ENCODE measurements around the gene SNAP47.
"Not testable (repeated sequence)": the region's sequence is repeated elsewhere in the genome, so short reads cannot be mapped to it uniquely, and the experiment has no call there.

SNAP47 gene

GRCh38 chr1:227734856-227735538 lies at the start of gene SNAP47, which contains the start of gene JMJD4:
Gene SNAP47 (plus strand): TSS chr1:227735435. CDS start chr1:227747737, 12,302 bp downstream.
Gene JMJD4 (minus strand): TSS chr1:227735302. CDS start chr1:227735273, 29 bp downstream.
- peak; percentile 96 for DNase-seq

GRCh38 chr1:227685807-227686206 lies 49.4 kb upstream of the SNAP47 start:
- no peak for DNase-seq

DNA sequence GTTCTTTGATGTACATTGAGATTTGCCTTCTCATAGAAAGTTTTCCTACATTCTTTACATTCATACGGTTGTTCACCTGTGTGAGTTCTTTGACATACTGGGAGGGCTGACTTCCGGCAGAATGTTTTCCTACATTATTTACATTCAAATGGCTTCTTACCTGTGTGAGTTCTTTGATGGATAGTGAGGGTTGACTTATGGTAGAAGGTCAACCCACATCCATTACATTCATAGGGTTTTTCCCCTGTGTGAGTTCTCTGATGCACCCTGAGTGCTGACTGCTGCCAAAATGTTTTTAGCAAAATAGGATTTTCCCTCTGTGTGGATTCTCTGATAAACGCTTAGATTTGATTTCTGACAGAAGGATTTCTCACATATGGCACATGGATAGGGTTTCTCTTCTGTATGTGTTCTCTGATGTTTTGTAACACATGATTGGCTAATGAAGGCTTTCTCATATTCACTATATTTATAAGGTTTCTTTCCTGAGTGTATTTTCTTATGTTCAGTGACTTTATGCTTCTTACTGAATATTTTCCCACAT lies 37.8 kb upstream of the SNAP47 start:
- DNase-seq, result no peak

DNA sequence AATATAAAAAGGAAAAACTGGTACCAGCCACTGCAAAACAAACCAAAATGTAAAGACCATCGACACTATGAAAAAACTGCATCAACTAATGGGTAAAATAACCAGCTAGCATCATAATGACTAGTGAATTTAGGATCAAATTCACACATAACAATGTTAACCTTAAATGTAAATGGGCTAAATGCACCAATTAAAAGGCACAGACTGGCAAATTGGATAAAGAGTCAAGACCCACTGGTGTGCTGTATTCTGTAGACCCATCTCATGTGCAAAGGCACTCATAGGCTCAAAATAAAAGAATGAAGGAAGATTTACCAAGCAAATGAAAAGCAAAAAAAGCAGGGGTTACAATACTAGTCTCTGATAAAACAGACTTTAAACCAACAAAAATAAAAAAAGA lies 33.6 kb upstream of the SNAP47 start:
- not testable (repeated sequence) for DNase-seq

DNA sequence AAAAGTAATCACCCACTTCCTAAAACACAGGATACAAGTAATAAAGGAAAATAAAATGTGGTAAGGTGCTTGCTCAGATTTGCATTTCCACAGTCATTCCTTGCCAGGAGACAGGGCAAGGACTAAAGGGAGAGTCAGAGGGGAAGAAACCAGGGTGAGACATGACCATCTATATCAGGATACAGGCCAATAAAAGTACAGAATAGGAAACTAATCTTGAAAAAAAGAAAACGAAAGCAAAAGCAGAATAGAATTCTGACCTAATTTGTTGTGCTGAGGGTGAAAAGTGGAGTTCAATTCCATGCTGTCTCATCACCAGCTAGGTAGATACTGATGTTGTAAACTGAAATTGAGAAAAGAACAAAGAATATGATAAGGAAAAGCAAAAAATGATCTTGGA lies 27.4 kb upstream of the SNAP47 start:
- DNase-seq, result no peak

GRCh38 chr1:227709451-227709850 lies 25.8 kb upstream of the SNAP47 start:
- no peak for DNase-seq

DNA sequence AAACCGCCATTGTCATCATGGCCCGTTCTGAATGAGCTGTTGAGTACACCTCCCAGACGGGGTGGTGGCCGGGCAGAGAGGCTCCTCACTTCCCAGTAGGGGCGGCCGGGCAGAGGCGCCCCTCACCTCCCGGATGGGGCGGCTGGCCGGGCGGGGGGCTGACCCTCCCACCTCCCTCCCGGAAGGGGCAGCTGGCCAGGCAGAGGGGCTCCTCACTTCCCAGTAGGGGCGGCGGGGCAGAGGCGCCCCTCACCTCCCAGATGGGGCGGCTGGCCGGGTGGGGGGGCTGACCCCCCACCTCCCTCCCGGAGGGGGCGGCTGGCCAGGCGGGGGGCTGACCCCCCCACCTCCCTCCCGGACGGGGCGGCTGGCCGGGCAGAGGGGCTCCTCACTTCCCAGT lies 24.8 kb upstream of the SNAP47 start:
- DNase-seq, result not testable (repeated sequence)

DNA sequence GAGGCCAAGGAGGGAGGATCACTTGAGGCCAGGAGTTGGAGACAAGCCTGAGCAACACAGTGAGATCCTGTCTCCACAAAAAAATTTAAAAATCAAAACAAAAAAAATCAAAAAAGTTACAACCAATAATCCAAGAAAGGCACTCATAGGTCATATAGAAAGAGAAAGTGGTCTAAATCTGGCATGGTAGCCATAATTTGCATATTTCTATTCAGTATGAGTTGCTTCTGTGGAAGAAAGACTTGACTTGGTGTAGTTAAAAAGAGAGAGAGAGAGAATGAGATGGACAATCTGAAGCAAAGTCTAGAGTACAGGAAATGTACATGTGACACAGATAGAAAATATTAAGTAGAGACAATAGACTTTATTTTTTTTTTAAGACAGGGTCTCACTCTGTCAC lies 22.6 kb upstream of the SNAP47 start:
- DNase-seq, result no peak

DNA sequence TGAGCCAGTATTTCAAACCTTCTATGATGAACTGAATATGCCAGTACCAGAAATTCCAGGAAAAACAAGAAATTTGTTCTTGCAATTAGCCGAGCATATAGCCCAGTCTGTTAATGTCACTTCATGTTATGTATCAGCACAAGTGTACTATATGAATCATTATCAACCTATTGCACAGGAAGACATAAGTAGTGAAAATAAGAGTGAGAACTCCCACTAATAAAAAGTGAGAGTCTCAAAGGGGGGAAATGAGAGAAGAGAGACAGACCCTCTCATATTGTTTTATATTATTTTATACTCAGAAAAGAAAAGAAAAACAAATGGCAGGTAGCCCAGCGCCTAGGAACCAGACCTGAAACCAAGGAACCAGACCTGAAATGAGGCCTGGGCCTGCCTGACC lies 16.3 kb upstream of the SNAP47 start:
- DNase-seq, result no peak

DNA sequence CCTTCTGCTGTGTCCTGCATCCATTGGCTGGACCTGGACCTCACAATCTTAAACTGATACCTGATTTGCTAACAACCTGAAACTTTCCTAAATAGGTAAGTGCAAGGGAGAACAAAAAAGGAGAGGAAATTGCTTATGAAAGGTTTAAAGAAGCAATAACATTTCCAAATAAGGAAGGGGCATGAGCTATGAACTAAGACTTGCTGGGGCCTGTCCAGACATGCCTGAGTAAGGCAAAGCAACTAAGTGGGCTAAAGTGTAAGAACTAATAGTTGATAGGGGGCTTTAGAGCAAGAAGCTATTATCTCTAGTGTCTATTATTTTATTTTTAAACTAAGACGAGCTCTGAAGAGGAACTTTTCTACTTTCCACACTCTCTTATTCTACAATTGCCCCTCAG lies 11.8 kb upstream of the SNAP47 start:
- no peak for DNase-seq

- no peak for DNase-seq
Measured at GRCh38 chr1:227725046-227725445, 10.2 kb upstream of the SNAP47 start.

DNA sequence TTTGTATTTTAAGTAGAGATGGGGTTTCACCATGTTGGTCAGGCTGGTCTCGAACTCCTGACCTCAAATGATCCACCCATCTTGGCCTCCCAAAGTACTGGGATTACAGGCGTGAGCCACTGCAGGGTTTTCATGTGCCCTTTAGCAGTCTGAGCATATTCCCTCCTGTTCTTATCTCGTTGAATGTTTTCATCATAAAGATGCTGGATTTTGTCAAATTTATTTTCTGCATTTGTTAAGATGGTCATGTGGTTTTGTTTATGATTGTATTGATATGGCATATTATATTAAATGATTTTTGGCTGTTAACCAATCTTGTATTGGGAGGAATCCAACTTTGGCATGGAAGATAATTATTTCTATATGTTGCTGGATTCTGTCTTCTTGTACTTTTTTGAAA lies 8.9 kb upstream of the SNAP47 start:
- DNase-seq, result no peak

DNA sequence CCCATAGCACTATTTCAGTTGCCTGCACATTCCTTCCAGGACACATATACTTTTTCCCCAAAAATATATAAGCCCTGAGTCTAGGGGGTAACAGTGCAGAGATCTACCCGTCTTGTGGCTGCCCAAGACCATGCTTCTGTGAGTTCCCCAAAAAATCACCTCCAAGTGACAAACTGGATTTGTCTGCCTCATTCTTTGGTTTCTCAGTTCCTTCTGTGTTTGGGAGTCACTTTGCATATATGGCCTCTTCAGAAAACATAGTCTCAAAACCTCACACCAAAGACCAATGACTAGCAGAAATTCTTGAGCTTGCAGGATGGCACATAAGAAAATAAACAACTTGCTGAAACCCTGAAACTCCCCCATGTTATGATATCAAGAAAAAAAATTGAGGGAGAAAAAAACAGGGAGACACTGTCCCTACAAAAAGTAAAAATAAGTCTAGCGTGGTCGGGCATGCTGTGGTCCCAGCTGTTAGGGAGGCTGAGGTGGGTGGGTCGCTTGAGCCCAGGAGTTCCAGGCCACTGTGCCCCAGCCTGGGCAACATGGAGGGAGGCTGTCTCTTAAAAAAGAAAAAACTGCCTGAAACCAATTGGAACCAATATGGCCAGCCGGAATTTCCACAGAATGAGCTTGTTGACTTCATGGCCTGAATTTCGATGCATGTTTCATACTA lies 8.2 kb upstream of the SNAP47 start:
- DNase-seq, result no peak

DNA sequence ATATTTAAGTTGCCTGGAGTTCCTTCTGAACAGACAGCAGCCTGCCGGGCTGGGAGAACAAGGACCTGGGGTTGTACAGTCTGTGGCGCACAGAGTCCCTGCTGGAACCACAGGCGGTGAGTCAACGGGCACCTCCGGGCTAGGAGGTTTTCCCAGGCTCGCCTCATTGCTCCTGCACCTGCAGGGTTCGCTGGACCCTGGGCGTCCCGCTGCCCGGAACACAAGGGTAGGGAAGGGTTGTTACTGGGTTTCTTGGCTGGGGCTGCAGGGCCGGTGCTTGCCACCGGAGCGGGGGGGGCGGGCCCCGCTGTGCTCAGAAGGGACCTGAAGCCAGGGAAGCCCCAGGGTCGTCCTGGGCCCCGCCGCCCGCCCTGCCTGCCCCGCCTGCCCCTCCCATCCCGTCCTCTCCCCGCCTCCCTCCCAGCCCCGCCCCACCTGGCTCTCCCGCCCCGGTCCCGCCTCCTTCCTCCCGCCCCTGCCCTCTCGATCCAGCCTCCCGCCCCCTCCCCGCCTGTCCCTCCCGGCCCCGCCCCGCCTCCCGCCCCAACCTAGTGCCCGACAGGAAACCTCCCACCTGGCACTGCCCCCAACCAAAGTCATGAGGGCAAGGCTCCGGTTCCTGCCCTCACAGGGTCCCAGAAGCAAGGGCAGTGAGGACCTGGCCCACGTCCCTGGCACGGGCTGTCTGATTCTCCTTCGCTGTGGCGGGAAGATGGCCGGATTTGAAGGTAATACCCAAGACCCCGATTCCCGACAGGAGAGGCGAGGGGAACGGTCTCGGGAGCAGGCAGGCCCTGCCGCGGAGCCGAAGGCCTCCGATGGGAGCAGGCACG lies 7.0 kb upstream of the SNAP47 start:
- peak; percentile 75 for DNase-seq

- no peak for DNase-seq
Measured at GRCh38 chr1:227728892-227729143, 6.4 kb upstream of the SNAP47 start.

- DNase-seq, result no peak
Measured at GRCh38 chr1:227729144-227729880, 5.9 kb upstream of the SNAP47 start.

GRCh38 chr1:227729881-227730629 lies 5.2 kb upstream of the SNAP47 start:
- DNase-seq, result peak; percentile 86

- DNase-seq, result no peak
Measured at GRCh38 chr1:227730630-227731151, 4.5 kb upstream of the SNAP47 start.

- DNase-seq, result no peak
Measured at GRCh38 chr1:227731241-227731677, 4.0 kb upstream of the SNAP47 start.

GRCh38 chr1:227731696-227732585 lies 3.3 kb upstream of the SNAP47 start:
- no peak for DNase-seq

Data from 8988T (cell line).